Fibroblast of lung (primary cell): ENCODE results near the gene ABLIM2.

Experiments
- CTCF ChIP-seq, 2 donors: IDR thresholded peaks in 1 of 2; conservative IDR thresholded peaks in 1 of 2; 1 replicate in 1 of 2; 2 replicates in 1 of 2; pipeline ENCODE4 v1.5.1; 2011 to 2012; ENCODE audit warnings: low read length in 2 of 2, control low read depth in 1 of 2, inconsistent platforms in 1 of 2, low read depth in 1 of 2, mild to moderate bottlenecking in 1 of 2
- EZH2 ChIP-seq: IDR thresholded peaks from 2 replicates; pipeline ENCODE4 v1.5.1; 2012; ENCODE audit warnings: low read length, control low read depth, mild to moderate bottlenecking; ENCODE audit errors: missing control alignments

- no peak for TF ChIP-seq CTCF (conservative IDR thresholded peaks at IDR 0.05 in 1 of 2, IDR thresholded peaks at IDR 0.05 in 1 of 2; ENCODE audit: low read depth in 1 of 2, low read length in 2 of 2)
- no peak for TF ChIP-seq EZH2
These were observed 148.7 kb downstream of the ABLIM2 start for GRCh38 chr4:8009710-8010511.
